ENCODE data around the gene PACSIN2.
A peak's percentile ranks its signal among the peaks of the same experiment; 100 is the strongest.

Gene PACSIN2

GRCh38 chr22:42878561-42879305 is 136.2 kb downstream of the PACSIN2 start:
- no peak for DNase-seq

- no peak for DNase-seq
Observed at GRCh38 chr22:42877597-42878340, 137.2 kb downstream of the PACSIN2 start.

- no peak for DNase-seq
Observed at GRCh38 chr22:42877158-42877557, 137.8 kb downstream of the PACSIN2 start.

- no peak for DNase-seq
Observed at GRCh38 chr22:42876041-42876440, 138.9 kb downstream of the PACSIN2 start.

- DNase-seq, result no peak
Observed at GRCh38 chr22:42874010-42874409, 140.9 kb downstream of the PACSIN2 start.

- no peak for DNase-seq
Observed at GRCh38 chr22:42873356-42873755, 141.6 kb downstream of the PACSIN2 start.

GRCh38 chr22:42872821-42873220 is 142.1 kb downstream of the PACSIN2 start:
- no peak for DNase-seq

GRCh38 chr22:42871146-42872050 is 143.6 kb downstream of the PACSIN2 start:
- DNase-seq, result no peak

- DNase-seq, result no peak
Observed at GRCh38 chr22:42869888-42870480, 145.0 kb downstream of the PACSIN2 start.

- no peak for DNase-seq
Observed at GRCh38 chr22:42869463-42869862, 145.5 kb downstream of the PACSIN2 start.

GRCh38 chr22:42868751-42869251 is 146.1 kb downstream of the PACSIN2 start:
- DNase-seq, result no peak

GRCh38 chr22:42866100-42866499 is 148.8 kb downstream of the PACSIN2 start:
- no peak for DNase-seq

GRCh38 chr22:42865536-42865935 is 149.4 kb downstream of the PACSIN2 start:
- no peak for DNase-seq

- no peak for DNase-seq
Observed at GRCh38 chr22:42863349-42863961, 151.5 kb downstream of the PACSIN2 start.

- no peak for DNase-seq
Observed at GRCh38 chr22:42862045-42862734, 152.8 kb downstream of the PACSIN2 start.

GRCh38 chr22:42860968-42861367 is 154.0 kb downstream of the PACSIN2 start:
- no peak for DNase-seq

GRCh38 chr22:42857845-42858481 is 157.0 kb downstream of the PACSIN2 start:
- DNase-seq, result no peak

- DNase-seq, result peak; percentile 85
Observed at GRCh38 chr22:42856865-42857704, 157.9 kb downstream of the PACSIN2 start, which contains the start of gene ARFGAP3. Gene ARFGAP3 (minus strand): TSS chr22:42857273. CDS start chr22:42857182, 91 bp downstream.

GRCh38 chr22:42856179-42856864 is 158.6 kb downstream of the PACSIN2 start:
- no peak for DNase-seq
